Aorta (tissue), 5 donors: ENCODE results near the gene ABCC4. TPM values are rescaled to one million over a fixed set of nuclear protein-coding genes. Genes with fewer than 3 reads are reported as not detected.

ENCODE experiments used
- ATAC-seq: fragments of 200-7000 bp; cut with Tn5 transposase; one replicate; pipeline ENCODE4 v1.9.1; 2022; ENCODE audit warnings: moderate library complexity; ENCODE audit not compliant: low FRiP score
- DNase-seq, 2 donors: peaks; one replicate each; pipeline ENCODE4 v3.0.0-alpha.2; 2020
- H3K27ac ChIP-seq, 2 donors: one replicate each; pipeline ENCODE4 v1.5.1; 2013; ENCODE audit warnings: low read length in 2 of 2, mild to moderate bottlenecking in 2 of 2, moderate library complexity in 2 of 2, control low read depth in 1 of 2, inconsistent platforms in 1 of 2, low read depth in 1 of 2
- H3K27me3 ChIP-seq, 2 donors: one replicate each; pipeline ENCODE4 v1.6.1; 2013; ENCODE audit warnings: control low read depth in 1 of 2, low read length in 1 of 2, mild to moderate bottlenecking in 1 of 2, moderate library complexity in 1 of 2; ENCODE audit not compliant: insufficient read depth in 2 of 2, control insufficient read depth in 1 of 2
- H3K36me3 ChIP-seq, 2 donors: one replicate each; pipeline ENCODE4 v1.6.1; 2013; ENCODE audit warnings: control low read depth in 1 of 2, low read length in 1 of 2, mild to moderate bottlenecking in 1 of 2; ENCODE audit not compliant: insufficient read depth in 2 of 2, control insufficient read depth in 1 of 2
- H3K4me1 ChIP-seq, 2 donors: one replicate each; pipeline ENCODE4 v1.6.1; 2013; ENCODE audit warnings: low read length in 2 of 2, control low read depth in 1 of 2, mild to moderate bottlenecking in 1 of 2, moderate library complexity in 1 of 2; ENCODE audit not compliant: insufficient read depth in 2 of 2, control insufficient read depth in 1 of 2
- H3K4me3 ChIP-seq, 2 donors: one replicate each; pipeline ENCODE4 v1.5.1; 2013; ENCODE audit warnings: low read length in 2 of 2, control low read depth in 1 of 2, mild to moderate bottlenecking in 1 of 2
- H3K9me3 ChIP-seq: one replicate; pipeline ENCODE4 v1.6.1; 2013; ENCODE audit warnings: mild to moderate bottlenecking, low read length; ENCODE audit not compliant: control insufficient read depth
- WGBS, 2 donors: extraction: QIAGEN DNeasy Blood & Tissue Kit; methylation state at CpG; one replicate each; pipeline ENCODE4 v1.1.7; 2013; 5-methylcytosine and 5-hydroxymethylcytosine counted together
- intact Hi-C, 2 donors: fragments of 100-400 bp; cut with DNase I; formaldehyde crosslinking; loops; one replicate each; pipeline versions ENCODE4 v1.14.2 to v1.15.0; 2022
- polyA plus RNA-seq, 2 donors: library from polyadenylated mRNA; stranded (reverse); fragments of 200-250 nt; gene quantifications; one replicate each; pipeline ENCODE4 v1.2.3, GENCODE V29; 2013
- total RNA-seq, 2 donors: library from RNA; stranded (reverse); fragmentation: NEBNext Ultra II Directional; extraction: Animal tissue kit (Norgen Biotek cat#: 25700); gene quantifications; one replicate each; pipeline ENCODE4 v1.2.1, GENCODE V29; 2021
- donor health status: healthy with polysubstance abuse.
- donor health status: Bipolar disorder and iron deficiency.
- donor health status: DM: no; HTN: no; CAD: no.
- donor health status: DM: no; HTN: no; CAD: no.
- donor health status: DM: yes; HTN: yes; CAD: no.

Gene ABCC4
- total and polyA plus RNA-seq, 4 donors = 0.38 to 18.6 (median 5.9) TPM

DNA sequence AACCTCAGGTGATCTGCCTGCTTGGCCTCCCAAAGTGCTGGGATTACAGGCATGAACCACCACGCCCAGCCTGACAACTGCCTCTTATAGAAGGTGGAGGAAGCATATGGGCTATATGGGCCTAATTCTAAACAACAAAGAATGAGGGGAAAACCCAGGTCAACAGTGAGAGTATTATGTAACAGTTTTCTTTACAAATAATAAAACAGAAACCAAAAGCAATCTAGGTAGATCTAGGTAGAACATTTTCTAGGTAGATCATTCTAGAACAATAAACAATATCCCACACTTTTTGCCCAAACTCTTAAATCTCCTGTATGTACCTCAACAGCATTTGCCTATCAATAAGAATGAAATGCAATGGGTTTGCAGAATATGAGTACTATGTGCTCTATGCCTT, 267.4 kb downstream of the ABCC4 start:
- Histone ChIP-seq H3K4me3 (no peak overlapping the region), H3K36me3 (peaks cover 0 to 2% of the 10 kb centered on the region in 2 donors), H3K27me3 (no peaks in the 10 kb centered on the region), H3K4me1 (no peaks in the 10 kb centered on the region), H3K9me3 (no peaks in the 10 kb centered on the region), H3K27ac (no peak overlapping the region)
- WGBS, 2 donors = 91 to 92% methylated on average over 1 of the region's 1 CpG
- ATAC-seq (no peak), DNase-seq (no peak)
- intact Hi-C loops = no loop called here

DNA sequence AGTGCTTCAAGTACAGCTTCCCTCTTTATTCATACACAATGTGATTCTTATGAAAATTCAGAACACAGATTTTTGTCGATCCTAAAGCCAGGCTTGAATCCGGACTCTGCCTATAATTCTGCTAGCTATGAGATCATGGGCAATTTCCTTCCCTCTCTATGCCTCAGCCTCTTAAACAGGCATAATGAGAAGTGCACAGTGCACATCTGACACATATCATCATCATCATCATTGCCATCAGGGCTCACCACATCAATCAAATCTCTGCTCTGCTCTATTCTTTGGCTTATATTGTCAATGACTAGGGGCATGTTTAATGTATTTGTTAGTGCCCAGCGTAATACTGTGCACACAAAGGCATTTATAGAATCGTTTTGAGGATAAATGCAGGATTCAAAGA, 269.1 kb downstream of the ABCC4 start:
- Histone ChIP-seq H3K4me1 (no peaks in the 10 kb centered on the region), H3K4me3 (no peak overlapping the region), H3K9me3 (no peaks in the 10 kb centered on the region), H3K36me3 (peaks cover 0 to 2% of the 10 kb centered on the region in 2 donors), H3K27me3 (no peaks in the 10 kb centered on the region), H3K27ac (no peak overlapping the region)
- DNase-seq (no peak), ATAC-seq (no peak)
- WGBS, 2 donors = 89 to 90% methylated on average over 4 of the region's 4 CpGs
- intact Hi-C loops = no loop called here

- no peaks in the 10 kb centered on the region for H3K27me3 ChIP-seq
- WGBS, 2 donors = 60 to 63% methylated on average over 4 of the region's 4 CpGs
- no peak overlapping the region for H3K4me3 ChIP-seq
- intact Hi-C loops = no loop called here
- H3K27ac ChIP-seq = no peak overlapping the region
- no peaks in the 10 kb centered on the region for H3K4me1 ChIP-seq
- no peak for DNase-seq
- no peaks in the 10 kb centered on the region for H3K9me3 ChIP-seq
- no peak for ATAC-seq
- peaks cover 0 to 2% of the 10 kb centered on the region in 2 donors for H3K36me3 ChIP-seq
Measured at GRCh38 chr13:95030821-95031343, 270.4 kb downstream of the ABCC4 start.

DNA sequence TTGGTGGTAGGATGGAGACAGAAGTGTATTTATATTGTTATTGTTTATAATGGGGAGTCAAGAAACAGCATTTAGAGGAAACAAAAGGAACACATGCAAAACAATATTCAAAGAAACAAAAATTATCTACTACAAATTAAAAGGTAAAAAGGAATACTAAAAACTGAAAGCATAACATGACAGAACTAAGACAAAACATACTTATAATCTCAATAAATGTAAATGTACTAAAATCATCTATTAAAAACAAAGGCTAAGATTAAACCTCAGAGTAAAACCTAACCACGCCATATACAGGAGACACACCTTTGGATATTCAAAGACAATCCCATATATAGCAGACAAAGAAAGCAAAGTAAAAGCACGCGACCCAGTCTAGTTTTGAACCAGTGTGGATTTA, 273.6 kb downstream of the ABCC4 start:
- no peak for ATAC-seq

DNA sequence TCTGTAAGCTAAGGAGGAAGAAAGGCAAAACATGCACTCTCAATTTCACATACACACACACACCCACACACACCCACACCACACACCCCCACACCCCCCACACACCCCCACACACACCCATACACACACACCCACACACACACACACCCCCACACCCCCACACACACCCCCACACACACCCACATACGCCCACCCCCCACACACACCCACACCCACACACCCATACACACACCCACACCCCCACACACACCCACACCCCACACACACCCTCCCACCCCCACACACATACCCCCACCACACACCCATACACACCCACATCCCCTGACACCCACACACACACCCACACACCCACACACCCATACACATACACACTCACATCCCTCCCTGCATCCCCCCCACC, 276.1 kb downstream of the ABCC4 start:
- H3K27me3 ChIP-seq = no peaks in the 10 kb centered on the region
- H3K4me3 ChIP-seq = no peak overlapping the region
- ATAC-seq (no peak), DNase-seq (no peak)
- no peak overlapping the region for H3K27ac ChIP-seq
- H3K36me3 ChIP-seq = no peaks in the 10 kb centered on the region
- no peaks in the 10 kb centered on the region for H3K4me1 ChIP-seq
- intact Hi-C loops = no loop called here
- no peaks in the 10 kb centered on the region for H3K9me3 ChIP-seq
- 90% methylated on average over 1 of the region's 1 CpG; no CpG with 5 or more reads in 1 of the 2 donors for WGBS, 2 donors

More for the DNA sequence above, 273.6 kb downstream of the ABCC4 start:
- no peak overlapping the region for H3K4me3 ChIP-seq
- DNase-seq = no peak
- 96 to 99% methylated on average over 3 of the region's 3 CpGs for WGBS, 2 donors
- H3K27ac ChIP-seq = no peak overlapping the region
- no peaks in the 10 kb centered on the region for H3K36me3 ChIP-seq
- H3K27me3 ChIP-seq = no peaks in the 10 kb centered on the region
- no peaks in the 10 kb centered on the region for H3K4me1 ChIP-seq
- intact Hi-C loops = no loop called here
- no peaks in the 10 kb centered on the region for H3K9me3 ChIP-seq

GRCh38 chr13:95023405-95023804, 277.8 kb downstream of the ABCC4 start:
- no peak overlapping the region for H3K4me3 ChIP-seq
- ATAC-seq (no peak), DNase-seq (no peak)
- no peaks in the 10 kb centered on the region for H3K4me1 ChIP-seq
- intact Hi-C loops = no loop called here
- no peaks in the 10 kb centered on the region for H3K36me3 ChIP-seq
- 57 to 88% methylated on average over 4 of the region's 4 CpGs for WGBS, 2 donors
- H3K9me3 ChIP-seq = no peaks in the 10 kb centered on the region
- no peaks in the 10 kb centered on the region for H3K27me3 ChIP-seq
- no peak overlapping the region for H3K27ac ChIP-seq

DNA sequence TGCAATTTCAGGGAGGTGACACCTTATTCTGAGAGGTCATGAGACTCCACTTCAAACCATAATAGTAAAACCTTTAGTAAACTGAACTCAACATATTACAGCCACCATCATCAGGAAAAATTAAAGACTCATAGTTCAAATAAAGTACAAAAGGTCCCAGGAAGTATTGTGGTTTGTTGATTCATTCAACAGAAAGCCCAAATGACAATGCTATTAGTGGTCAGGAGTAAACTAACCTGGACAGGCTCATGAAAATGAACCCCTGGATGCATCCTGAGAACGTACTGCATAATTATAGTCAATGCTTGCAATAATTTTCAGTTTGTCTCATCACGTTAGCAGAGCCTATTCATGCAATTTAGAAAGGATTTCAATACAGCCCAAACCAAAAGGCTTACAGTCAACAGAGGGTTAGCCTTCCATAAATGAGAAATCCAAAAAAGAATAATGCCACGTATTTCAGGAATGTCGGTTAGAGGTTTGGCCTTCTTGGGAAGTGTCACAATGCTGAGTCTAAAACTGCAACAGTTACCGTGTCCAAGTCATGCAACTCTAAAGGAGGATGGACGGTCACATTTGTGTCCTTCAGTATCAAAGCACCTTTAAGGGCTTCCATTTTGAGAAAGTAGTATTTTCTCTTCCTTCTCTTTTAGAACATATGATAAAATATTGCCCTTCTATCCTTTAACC, 280.8 kb downstream of the ABCC4 start:
- H3K4me3 ChIP-seq = no peak overlapping the region
- no peak overlapping the region for H3K27ac ChIP-seq
- DNase-seq (no peak), ATAC-seq (no peak)
- H3K27me3 ChIP-seq = no peaks in the 10 kb centered on the region
- WGBS, 2 donors = 73 to 74% methylated on average over 6 of the region's 6 CpGs
- no peaks in the 10 kb centered on the region for H3K36me3 ChIP-seq
- intact Hi-C loops = no loop called here
- no peaks in the 10 kb centered on the region for H3K9me3 ChIP-seq
- H3K4me1 ChIP-seq = no peaks in the 10 kb centered on the region

DNA sequence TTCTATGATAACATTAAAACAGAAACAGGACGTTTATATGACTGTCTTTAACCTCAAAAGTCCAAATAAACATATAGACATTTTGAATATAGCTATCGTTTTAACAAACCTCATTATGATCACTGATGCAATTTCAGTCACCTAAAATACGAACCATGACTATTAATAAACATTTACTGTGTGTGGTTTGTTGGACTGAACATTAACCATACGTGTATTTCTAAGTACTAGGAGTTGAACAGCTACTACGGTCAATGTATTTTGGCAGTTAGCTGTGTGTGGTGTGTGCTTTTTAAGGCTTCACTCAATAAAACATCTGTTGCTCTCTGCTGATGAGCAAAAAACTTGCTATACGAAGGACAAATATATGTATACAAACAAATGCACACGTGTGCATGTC, 281.4 kb downstream of the ABCC4 start:
- intact Hi-C loops = no loop called here
- DNase-seq = no peak
- no peak overlapping the region for H3K27ac ChIP-seq
- no peaks in the 10 kb centered on the region for H3K36me3 ChIP-seq
- ATAC-seq = no peak
- WGBS, 2 donors = 59 to 70% methylated on average over 7 of the region's 7 CpGs
- H3K4me3 ChIP-seq = no peak overlapping the region
- no peaks in the 10 kb centered on the region for H3K4me1 ChIP-seq
- H3K9me3 ChIP-seq = no peaks in the 10 kb centered on the region
- no peaks in the 10 kb centered on the region for H3K27me3 ChIP-seq

GRCh38 chr13:95007322-95007721, 293.9 kb downstream of the ABCC4 start:
- H3K27ac ChIP-seq = no peak overlapping the region
- H3K4me3 ChIP-seq = no peak overlapping the region
- WGBS, 2 donors = 88 to 91% methylated on average over 12 of the region's 12 CpGs
- H3K36me3 ChIP-seq = no peaks in the 10 kb centered on the region
- no peaks in the 10 kb centered on the region for H3K9me3 ChIP-seq
- no peak for ATAC-seq
- no peaks in the 10 kb centered on the region for H3K27me3 ChIP-seq
- DNase-seq = no peak
- H3K4me1 ChIP-seq = no peaks in the 10 kb centered on the region
- intact Hi-C loops = no loop called here
